HUDEP-2 (cell line): ENCODE measurements around the gene GDF15.
A peak's percentile ranks its signal among the peaks of the same experiment; 100 is the strongest.

Experiments used
- DNase-seq, 76 experiments: peaks; one replicate each; lab custom pipeline; 2025; ENCODE audit not compliant: unreplicated experiment in 76 of 76; lab: John Stamatoyannopoulos, UW

GDF15 gene

DNA sequence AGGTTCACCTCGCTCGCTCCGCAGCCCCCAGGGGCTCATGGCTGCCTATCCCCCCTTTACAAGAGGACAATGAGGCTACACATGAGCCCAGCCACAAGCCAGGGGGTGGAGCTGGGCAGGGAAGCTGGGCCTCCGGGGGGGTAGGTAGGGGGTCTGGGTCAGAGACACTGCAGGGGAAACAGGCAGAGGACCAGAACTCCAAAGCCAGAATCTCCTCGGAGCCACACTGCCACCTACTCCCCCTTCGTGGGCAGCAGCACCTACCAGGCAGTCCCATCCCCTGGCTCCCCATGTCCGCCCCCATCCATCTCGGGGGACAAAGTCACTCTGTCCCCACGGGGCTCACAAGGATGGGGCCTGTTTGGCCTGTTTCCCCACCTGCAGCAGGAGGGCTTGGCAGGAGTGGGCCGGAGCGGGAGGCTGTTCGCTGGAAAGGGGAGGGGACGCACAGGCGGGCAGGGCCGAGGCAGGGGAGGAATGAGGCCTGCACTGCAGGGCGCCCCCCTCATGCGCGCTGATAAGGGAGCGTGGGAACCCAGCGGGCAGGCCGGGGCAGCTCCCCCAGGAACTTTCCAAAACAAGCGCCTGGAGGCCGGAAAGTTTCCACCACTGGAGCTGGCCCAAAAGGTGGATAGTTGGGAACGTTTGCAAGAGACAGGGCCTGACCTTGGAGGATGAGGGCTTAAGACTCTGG is 52.5 kb downstream of the GDF15 start:
- DNase-seq = peak in 49 of 76 experiments; percentile 21 to 86 (median 58)
